ENCODE results near the gene KRT6B.

GRCh38 chr12:52411815-52412214 is 40.1 kb downstream of the KRT6B start:
- TF ChIP-seq, protein P1, sequence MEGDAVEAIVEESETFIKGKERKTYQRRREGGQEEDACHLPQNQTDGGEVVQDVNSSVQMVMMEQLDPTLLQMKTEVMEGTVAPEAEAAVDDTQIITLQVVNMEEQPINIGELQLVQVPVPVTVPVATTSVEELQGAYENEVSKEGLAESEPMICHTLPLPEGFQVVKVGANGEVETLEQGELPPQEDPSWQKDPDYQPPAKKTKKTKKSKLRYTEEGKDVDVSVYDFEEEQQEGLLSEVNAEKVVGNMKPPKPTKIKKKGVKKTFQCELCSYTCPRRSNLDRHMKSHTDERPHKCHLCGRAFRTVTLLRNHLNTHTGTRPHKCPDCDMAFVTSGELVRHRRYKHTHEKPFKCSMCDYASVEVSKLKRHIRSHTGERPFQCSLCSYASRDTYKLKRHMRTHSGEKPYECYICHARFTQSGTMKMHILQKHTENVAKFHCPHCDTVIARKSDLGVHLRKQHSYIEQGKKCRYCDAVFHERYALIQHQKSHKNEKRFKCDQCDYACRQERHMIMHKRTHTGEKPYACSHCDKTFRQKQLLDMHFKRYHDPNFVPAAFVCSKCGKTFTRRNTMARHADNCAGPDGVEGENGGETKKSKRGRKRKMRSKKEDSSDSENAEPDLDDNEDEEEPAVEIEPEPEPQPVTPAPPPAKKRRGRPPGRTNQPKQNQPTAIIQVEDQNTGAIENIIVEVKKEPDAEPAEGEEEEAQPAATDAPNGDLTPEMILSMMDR (IDR thresholded peaks at IDR 0.05) = no peak
- TF ChIP-seq REST (IDR thresholded peaks at IDR 0.05; ENCODE audit: insufficient read depth in 1 of 2, low read depth in 2 of 2, low read length in 1 of 2) (no peak), SIN3A (IDR thresholded peaks at IDR 0.05; ENCODE audit: borderline replicate concordance, insufficient read depth, low read depth, low read length) (no peak), POLR2AphosphoS5 (IDR thresholded peaks at IDR 0.05; ENCODE audit: low read depth, low read length) (no peak), TCF7L2 (IDR thresholded peaks at IDR 0.05; ENCODE audit: low read depth, low read length) (no peak)

Data from Panc1 (cell line).